IgD-negative memory B cell (primary cell): ENCODE measurements around the gene AGPAT2. TPM values are rescaled to one million over a fixed set of nuclear protein-coding genes. Genes with fewer than 3 reads are reported as not detected.

Experiments
- H3K27ac Mint-ChIP-seq, 3 donors: one replicate each; pipeline ENCODE4 v1.8.0; 2020 to 2022; ENCODE audit warnings: mild to moderate bottlenecking in 3 of 3, mixed read lengths in 3 of 3, moderate library complexity in 1 of 3
- H3K27me3 Mint-ChIP-seq: one replicate; pipeline ENCODE4 v1.8.0; 2021; ENCODE audit warnings: mixed read lengths
- H3K36me3 Mint-ChIP-seq: one replicate; pipeline ENCODE4 v1.8.0; 2020; ENCODE audit warnings: mild to moderate bottlenecking, mixed read lengths
- H3K4me1 Mint-ChIP-seq, 3 donors: one replicate each; pipeline ENCODE4 v1.8.0; 2020 to 2022; ENCODE audit warnings: mixed read lengths in 3 of 3, mild to moderate bottlenecking in 1 of 3
- H3K4me3 Mint-ChIP-seq, 4 donors: one replicate each; pipeline ENCODE4 v1.8.0; 2020 to 2022; ENCODE audit warnings: mild to moderate bottlenecking in 4 of 4, mixed read lengths in 4 of 4, moderate library complexity in 3 of 4
- H3K9me3 Mint-ChIP-seq, 3 donors: one replicate each; pipeline ENCODE4 v1.8.0; 2020 to 2021; ENCODE audit warnings: mixed read lengths in 3 of 3, mild to moderate bottlenecking in 1 of 3
- polyA plus RNA-seq: library from polyadenylated mRNA; unstranded; fragments of 300-500 nt; fragmentation: Illumina TruSeq; gene quantifications from one replicate; pipeline ENCODE4 v1.2.3, GENCODE V29; 2021

AGPAT2 gene
- polyA plus RNA-seq, 1 donor from 2014 or later: 42.0 TPM

DNA sequence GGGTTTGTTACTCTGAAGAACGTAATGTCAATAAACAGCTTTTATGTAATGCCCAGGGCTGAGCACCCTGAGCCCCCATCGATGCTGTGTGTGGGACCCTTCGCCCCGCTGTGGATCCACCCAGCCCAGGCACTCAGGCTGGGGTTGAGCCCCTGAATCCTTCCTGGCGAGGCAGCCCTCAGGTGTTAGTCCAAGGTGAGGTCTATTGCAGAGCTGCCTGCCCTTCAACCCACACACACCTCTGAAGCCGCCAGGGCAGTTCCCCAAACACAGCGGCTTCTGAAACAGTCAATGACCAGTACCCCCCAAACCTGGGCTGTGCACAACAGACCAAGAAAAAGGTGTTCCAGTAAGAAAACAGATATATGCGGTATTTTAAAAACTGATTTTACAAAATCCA, 36.7 kb upstream of the AGPAT2 start:
- Mint-ChIP-seq H3K9me3 (no peaks in the 10 kb centered on the region), H3K4me1 (peaks cover 11 to 24% (median 17%) of the 10 kb centered on the region in 3 donors), H3K27me3 (no peaks in the 10 kb centered on the region), H3K36me3 (peaks cover 3% of the 10 kb centered on the region), H3K27ac (peak overlapping the region; percentile 17 to 88 (median 83)), H3K4me3 (peak overlapping the region in 1 of 4 donors; percentile 64)

DNA sequence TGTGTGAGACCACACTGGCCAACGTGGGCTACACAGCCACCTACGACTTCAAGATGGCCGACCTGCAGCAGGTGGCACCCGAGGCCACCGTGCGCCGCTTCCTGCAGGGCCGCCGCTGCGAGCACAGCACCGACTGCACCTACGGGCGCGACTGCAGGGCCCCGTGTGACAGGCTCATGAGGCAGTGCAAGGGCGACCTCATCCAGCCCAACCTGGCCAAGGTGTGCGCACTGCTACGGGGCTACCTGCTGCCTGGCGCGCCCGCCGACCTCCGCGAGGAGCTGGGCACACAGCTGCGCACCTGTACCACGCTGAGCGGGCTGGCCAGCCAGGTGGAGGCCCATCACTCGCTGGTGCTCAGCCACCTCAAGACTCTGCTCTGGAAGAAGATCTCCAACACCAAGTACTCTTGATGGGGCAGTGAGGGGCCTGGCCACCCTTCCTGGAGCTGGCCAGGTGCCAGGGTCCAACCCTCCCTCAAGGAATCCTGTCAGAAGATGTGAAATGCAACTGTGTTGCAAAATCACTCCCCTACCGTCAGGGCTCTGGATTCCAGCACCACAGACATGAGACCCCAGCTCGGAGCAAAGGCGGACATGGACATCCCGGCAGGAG, 36.2 kb upstream of the AGPAT2 start:
- H3K4me3 Mint-ChIP-seq: peak overlapping the region in 1 of 4 donors; percentile 64
- H3K27me3 Mint-ChIP-seq: no peaks in the 10 kb centered on the region
- no peaks in the 10 kb centered on the region for H3K9me3 Mint-ChIP-seq
- peak overlapping the region in 1 of 3 donors; percentile 88 for H3K27ac Mint-ChIP-seq
- peaks cover 13 to 27% (median 17%) of the 10 kb centered on the region in 3 donors for H3K4me1 Mint-ChIP-seq
- peaks cover 3% of the 10 kb centered on the region for H3K36me3 Mint-ChIP-seq

DNA sequence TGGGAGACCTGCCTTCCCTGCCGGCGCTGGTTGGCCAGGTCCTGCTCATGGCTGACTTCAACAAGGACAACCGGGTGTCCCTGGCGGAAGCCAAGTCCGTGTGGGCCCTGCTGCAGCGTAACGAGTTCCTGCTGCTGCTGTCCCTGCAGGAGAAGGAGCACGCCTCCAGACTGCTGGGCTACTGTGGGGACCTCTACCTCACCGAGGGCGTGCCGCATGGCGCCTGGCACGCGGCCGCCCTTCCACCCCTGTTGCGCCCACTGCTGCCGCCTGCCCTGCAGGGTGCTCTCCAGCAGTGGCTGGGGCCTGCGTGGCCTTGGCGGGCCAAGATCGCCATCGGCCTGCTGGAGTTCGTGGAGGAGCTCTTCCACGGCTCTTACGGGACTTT, 35.7 kb upstream of the AGPAT2 start:
- H3K4me3 Mint-ChIP-seq: no peak overlapping the region
- no peaks in the 10 kb centered on the region for H3K9me3 Mint-ChIP-seq
- no peaks in the 10 kb centered on the region for H3K27me3 Mint-ChIP-seq
- H3K27ac Mint-ChIP-seq: peak overlapping the region in 1 of 3 donors; percentile 88
- peaks cover 3% of the 10 kb centered on the region for H3K36me3 Mint-ChIP-seq
- peaks cover 14 to 28% (median 17%) of the 10 kb centered on the region in 3 donors for H3K4me1 Mint-ChIP-seq

DNA sequence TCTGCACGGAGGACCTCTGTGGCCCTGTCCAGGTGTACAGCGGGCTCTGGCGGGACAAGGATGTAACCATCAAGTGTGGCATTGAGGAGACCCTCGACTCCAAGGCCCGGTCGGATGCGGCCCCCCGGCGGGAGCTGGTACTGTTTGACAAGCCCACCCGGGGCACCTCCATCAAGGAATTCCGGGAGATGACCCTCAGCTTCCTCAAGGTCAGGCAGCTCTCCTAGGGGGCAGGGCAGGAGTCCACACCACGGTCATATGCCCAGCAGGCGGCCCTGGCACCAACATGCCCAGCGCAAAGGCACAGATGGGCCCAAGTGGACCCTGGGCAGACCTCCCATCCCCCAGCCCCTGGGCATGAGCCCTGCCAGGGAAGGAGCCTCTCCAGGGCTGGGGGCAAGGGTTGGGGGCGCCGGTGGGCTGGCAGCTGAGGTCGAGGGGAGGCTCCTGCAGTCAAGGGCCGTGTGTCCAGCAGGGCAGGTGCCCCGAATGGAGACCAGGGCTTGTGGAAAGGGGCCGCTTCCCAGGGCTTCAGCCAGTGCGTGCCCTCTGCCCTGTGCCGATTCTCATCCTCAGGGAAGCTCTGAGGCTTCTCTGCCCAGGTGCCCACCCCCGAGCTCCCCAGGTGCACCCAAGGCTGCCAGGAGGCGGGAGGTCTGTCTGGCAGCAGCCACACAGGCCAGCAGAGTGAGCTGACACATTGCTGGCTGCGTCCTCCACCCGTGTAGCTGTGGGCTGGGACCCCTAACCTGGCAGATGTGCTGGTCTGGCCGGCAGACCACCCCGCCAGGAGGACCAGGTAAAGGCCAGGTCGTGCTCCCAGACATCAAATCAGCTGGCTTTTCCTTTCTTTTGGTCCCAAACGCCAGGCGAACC, 35.1 kb upstream of the AGPAT2 start:
- Mint-ChIP-seq H3K27ac (no peak overlapping the region), H3K27me3 (no peaks in the 10 kb centered on the region), H3K4me3 (no peak overlapping the region), H3K36me3 (peaks cover 3% of the 10 kb centered on the region), H3K9me3 (no peaks in the 10 kb centered on the region), H3K4me1 (peaks cover 12 to 28% (median 13%) of the 10 kb centered on the region in 3 donors)

DNA sequence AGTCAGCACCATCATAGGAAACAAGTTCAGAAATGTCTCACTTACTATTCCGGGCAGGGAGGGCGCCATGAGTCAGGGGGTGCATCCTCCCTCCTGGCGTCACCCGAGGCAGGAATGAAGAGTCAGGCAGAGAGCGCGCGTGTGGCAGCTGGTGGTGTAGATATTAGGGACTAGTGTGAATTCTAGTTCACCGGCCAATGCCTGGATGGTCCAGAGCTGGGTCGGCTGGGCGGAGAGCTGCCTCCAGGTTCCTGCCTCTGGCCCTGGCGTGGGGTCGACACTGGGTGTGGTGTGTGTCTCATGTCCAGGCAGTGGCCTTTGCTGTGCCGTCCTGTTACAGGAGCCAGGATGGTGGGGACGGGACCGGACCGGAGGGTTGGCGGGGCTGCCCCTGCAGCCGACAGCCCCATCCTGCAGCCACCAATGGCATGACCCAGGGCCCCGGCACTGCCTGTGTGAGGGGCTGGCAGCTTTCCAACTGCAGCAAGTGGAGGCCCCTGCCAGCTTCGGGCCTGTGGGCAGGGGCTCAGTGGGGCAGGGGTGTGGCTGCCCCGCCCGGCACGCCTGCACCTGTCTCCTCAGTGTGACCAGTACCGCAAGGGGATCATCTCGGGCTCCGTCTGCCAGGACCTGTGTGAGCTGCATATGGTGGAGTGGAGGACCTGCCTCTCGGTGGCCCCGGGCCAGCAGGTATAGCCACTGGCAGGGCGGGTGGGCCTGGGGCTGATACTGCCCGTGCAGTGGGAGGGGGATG, 34.3 kb upstream of the AGPAT2 start:
- Mint-ChIP-seq H3K27ac (peak overlapping the region; percentile 46 to 63 (median 53)), H3K4me3 (peak overlapping the region in 1 of 4 donors; percentile 54), H3K4me1 (peaks cover 7 to 23% (median 7%) of the 10 kb centered on the region in 3 donors)

DNA sequence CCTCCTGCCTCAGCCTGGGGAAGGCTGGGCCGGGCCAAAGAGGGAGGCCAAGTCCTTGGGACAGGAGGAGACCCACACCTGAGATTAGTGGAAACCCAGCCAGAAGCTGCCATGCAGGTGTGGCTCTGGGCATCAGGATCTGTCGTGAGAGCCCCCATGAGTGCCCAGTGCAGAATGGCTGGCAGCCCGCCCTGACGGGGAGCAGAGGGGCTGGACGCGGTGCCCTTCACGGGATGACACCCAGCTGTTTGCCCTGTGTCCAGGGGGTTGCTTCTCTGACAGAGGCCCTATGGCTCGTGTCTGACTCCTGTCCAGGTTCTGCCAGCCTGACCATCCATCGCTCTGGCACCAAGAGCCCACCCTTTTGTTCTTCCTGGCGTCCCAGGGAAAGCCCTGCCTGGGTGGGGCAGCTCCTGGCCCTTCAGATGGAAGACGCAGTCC, 33.7 kb upstream of the AGPAT2 start:
- peaks cover 4 to 17% (median 5%) of the 10 kb centered on the region in 3 donors for H3K4me1 Mint-ChIP-seq
- peak overlapping the region in 1 of 4 donors; percentile 54 for H3K4me3 Mint-ChIP-seq
- H3K9me3 Mint-ChIP-seq: no peaks in the 10 kb centered on the region
- H3K27me3 Mint-ChIP-seq: peaks cover 1% of the 10 kb centered on the region
- H3K27ac Mint-ChIP-seq: peak overlapping the region; percentile 46 to 63 (median 53)
- no peaks in the 10 kb centered on the region for H3K36me3 Mint-ChIP-seq

More for the DNA sequence above, 34.3 kb upstream of the AGPAT2 start:
- no peaks in the 10 kb centered on the region for H3K9me3 Mint-ChIP-seq
- peaks cover 2% of the 10 kb centered on the region for H3K36me3 Mint-ChIP-seq
- H3K27me3 Mint-ChIP-seq: no peaks in the 10 kb centered on the region

DNA sequence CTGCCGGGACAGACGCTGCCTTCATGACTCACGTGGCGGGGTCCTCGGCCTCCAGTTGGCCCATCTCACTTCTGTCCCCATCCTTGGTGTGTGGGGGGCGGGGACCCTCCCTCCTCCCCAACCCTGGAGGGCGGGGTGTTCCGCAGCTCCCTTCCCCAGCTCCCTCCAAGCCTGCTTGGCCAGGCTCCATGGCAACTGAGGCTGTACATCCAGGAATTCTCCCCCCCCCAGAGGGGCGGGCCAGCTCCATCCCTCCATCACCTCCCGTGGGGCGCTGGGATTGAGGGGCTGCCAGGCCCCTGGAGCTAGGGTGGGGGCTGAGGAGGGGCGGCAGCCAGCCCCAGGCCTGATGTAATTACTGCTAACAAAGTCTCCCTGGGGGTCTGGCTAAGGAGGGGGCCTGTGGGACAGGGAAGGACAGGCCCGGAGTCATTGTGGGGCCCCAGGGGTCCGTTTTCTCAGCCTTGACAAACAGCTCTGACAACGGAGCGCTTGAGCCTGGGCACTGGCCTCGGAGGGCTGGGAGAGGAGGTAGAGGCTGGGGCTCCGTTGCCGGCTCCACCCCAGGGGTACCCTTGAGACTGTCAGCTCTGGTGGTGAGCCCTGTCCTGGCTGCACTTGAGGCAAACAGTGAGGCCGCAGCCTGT, 33.1 kb upstream of the AGPAT2 start:
- peak overlapping the region in 1 of 4 donors; percentile 70 for H3K4me3 Mint-ChIP-seq
- no peaks in the 10 kb centered on the region for H3K36me3 Mint-ChIP-seq
- H3K9me3 Mint-ChIP-seq: no peaks in the 10 kb centered on the region
- H3K27me3 Mint-ChIP-seq: peaks cover 5% of the 10 kb centered on the region
- H3K27ac Mint-ChIP-seq: no peak overlapping the region
- peaks cover 4 to 15% (median 5%) of the 10 kb centered on the region in 3 donors for H3K4me1 Mint-ChIP-seq

DNA sequence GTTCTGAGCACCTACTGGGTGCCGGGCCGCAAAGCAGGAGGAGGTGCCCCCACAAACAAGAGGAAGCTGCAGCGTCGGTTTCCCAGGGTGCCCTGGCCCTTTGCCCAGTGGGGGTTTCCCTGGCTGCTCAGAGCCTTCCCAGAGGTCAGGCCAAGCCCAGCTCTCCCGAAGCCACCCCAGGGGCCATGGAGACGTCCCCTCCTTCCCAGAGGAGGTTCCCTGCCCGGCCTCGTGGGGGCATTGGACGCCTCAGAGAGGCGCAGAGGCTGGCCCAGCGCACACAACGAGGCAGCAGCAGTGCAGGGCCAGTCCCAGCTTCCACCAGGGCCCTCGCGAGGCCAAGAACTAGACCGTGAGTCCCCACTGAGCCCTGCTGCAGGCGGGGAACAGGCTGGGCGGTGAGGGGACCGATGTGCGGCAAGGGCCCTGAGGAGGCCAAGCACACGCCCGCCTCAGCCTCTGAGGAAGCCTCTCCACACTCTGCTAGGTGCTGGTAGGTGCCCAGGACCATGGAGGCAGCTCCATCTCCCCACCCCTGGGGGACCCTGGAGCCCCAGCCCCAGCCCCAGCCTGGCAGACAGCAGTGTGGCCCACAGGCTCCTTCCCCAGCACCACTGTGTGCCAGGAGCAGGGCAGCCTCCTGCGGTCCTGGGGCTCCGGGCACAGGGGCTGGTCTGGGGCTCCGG, 32.1 kb upstream of the AGPAT2 start:
- no peak overlapping the region for H3K27ac Mint-ChIP-seq
- H3K4me3 Mint-ChIP-seq: peak overlapping the region in 2 of 4 donors; percentile 9 to 65
- H3K9me3 Mint-ChIP-seq: no peaks in the 10 kb centered on the region
- H3K27me3 Mint-ChIP-seq: peaks cover 6% of the 10 kb centered on the region
- H3K4me1 Mint-ChIP-seq: peaks cover 2 to 14% (median 7%) of the 10 kb centered on the region in 3 donors
- no peaks in the 10 kb centered on the region for H3K36me3 Mint-ChIP-seq

DNA sequence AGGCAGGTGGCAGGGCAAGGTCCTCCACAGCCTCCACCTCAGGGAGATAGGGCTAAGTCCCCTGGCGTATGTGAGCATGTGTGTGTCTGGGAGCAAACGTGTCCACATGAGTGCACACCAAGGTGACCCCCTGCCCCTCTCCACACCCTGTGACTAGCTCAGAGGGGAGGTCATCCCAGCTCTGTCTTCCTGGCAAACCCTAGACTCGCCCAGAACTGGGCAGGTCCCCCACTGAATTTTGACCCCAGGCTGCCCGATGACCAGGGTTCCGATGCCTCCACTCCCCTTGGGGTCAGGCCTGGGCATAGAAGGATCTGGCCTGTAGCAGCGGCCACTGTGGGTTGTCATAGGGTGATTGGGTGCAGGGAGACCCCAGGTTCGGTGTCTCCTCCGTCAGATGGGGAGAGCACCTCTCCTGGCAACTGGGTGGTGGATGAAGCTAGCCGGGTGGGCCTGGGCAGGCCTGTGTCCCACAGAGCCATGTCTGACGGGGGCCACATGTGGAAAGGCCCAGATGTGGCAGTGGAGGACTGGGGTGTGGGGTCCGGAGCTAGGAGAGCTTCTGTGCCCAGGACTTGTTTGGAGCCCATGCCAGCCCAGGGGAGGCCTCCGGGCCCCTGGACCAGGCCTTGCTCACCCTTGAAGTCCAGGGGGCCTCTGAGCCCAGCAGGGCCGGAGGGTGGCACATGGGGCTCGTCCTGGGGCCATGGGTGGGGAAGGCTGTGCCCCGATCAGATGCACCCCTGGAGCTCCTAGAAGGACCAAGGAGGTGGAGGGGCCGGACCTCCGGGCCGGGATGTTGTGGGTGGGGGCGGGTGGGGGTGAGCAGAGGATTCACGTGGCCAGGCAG, 31.3 kb upstream of the AGPAT2 start:
- Mint-ChIP-seq H3K9me3 (no peaks in the 10 kb centered on the region), H3K4me3 (peak overlapping the region in 1 of 4 donors; percentile 31), H3K27ac (no peak overlapping the region)

DNA sequence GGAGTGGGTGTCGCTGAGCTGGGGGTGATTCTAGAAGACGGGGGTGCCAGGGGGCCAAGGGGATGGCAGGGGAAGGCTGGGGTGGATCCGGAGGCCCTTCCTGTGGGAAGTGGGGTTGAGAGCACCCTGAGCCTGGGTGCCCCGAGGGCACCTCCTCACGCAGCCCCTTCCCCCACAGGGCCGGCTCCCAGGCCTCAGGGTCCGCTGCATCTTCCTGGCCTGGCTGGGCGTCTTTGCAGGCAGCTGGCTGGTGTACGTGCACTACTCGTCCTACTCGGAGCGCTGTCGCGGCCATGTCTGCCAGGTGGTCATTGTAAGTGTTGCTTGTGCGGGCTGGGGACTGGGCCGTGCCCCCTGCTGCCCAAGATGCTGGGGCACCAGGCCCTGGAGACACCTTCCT, 30.1 kb upstream of the AGPAT2 start:
- H3K4me3 Mint-ChIP-seq: no peak overlapping the region
- peaks cover 0 to 10% (median 5%) of the 10 kb centered on the region in 3 donors for H3K4me1 Mint-ChIP-seq
- no peaks in the 10 kb centered on the region for H3K9me3 Mint-ChIP-seq
- no peak overlapping the region for H3K27ac Mint-ChIP-seq
- no peaks in the 10 kb centered on the region for H3K36me3 Mint-ChIP-seq
- H3K27me3 Mint-ChIP-seq: peaks cover 12% of the 10 kb centered on the region

More for the DNA sequence above, 31.3 kb upstream of the AGPAT2 start:
- Mint-ChIP-seq H3K36me3 (no peaks in the 10 kb centered on the region), H3K27me3 (peaks cover 12% of the 10 kb centered on the region), H3K4me1 (peaks cover 0 to 11% (median 5%) of the 10 kb centered on the region in 3 donors)

DNA sequence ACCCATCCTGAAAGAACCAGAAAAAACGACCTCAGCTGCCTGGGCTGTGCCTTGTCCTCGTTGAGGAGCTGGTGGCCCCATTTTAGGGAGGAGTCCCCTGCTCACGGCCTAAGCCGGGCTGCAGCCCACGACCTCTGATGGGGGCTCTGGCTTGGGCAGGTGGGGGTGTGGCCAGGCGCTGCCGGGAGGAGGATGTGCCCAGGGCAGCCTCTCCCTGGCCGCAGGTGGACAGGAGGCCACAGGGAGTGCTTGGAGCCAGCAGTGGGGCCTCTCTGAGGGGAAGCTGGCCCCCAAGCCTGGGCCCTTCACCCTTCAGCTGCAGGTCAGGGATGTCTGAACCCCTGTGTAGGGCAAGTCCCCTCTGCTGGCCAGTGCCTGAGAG, 27.6 kb upstream of the AGPAT2 start:
- Mint-ChIP-seq H3K27me3 (peaks cover 30% of the 10 kb centered on the region), H3K4me3 (no peak overlapping the region), H3K4me1 (peaks cover 0 to 8% (median 7%) of the 10 kb centered on the region in 3 donors), H3K9me3 (no peaks in the 10 kb centered on the region), H3K27ac (no peak overlapping the region), H3K36me3 (no peaks in the 10 kb centered on the region)

DNA sequence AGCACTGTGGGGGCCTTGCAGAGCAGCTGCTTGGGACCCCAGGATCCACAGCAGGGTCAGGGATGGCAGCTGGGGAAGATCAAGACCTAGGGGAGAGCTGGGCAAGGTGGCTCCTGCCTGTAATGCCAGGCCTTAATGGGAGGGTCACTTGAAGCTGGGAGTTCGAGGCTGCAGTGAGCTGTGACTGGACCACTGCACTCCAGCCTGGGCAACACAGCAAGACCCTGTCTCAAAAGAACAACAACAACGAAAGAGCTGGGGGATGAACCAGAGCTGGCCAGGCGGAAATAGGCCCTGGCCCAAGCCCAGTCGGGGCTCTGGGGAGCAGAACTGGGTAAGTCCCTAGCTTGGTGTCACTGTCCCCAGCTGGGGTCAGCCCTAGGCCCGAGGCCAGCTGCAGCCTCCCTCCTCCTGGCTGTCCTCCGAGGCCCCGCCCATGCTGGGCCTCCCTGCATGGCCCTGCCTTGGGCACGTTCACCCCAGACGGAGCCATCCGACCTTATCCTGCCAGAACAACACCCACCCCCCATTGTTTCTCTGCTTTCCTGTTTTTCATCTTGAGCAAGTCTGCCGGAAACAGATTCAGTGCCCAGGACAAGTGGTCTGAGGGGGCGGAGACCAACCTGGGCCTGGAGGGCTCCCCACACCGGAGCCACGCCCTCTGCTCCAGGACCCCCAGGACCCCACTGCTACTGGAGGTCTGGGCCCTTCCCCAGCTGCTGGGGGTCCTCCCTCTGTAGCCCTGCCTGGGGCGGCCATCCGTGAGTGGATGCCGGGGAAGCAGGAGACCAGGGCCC, 27.0 kb upstream of the AGPAT2 start:
- peaks cover 31% of the 10 kb centered on the region for H3K27me3 Mint-ChIP-seq
- H3K9me3 Mint-ChIP-seq: no peaks in the 10 kb centered on the region
- no peaks in the 10 kb centered on the region for H3K36me3 Mint-ChIP-seq
- H3K27ac Mint-ChIP-seq: no peak overlapping the region
- peak overlapping the region in 1 of 4 donors; percentile 52 for H3K4me3 Mint-ChIP-seq
- peaks cover 0 to 8% (median 6%) of the 10 kb centered on the region in 3 donors for H3K4me1 Mint-ChIP-seq

DNA sequence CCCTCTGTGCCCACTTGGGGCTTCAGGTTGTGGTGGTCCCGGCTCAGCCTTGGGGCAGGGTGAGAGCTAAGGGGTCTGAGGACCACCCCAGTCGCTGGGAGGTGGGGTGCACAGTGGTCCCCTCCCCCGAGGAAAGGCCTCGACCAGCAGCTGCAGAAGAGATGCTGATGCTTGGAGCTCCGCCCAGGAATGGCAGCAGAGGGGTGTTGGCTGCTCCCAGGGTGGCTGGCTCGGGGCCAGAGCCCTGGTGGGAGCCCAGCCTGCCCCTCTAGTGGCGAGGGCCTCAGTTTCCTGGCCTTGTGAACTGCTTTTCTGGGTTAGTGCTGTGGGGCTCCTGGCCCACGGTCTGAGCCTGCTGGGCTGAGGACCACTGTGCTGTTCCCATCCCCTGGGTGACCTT, 26.3 kb upstream of the AGPAT2 start:
- Mint-ChIP-seq H3K27ac (no peak overlapping the region), H3K4me1 (peaks cover 0 to 7% (median 2%) of the 10 kb centered on the region in 3 donors), H3K9me3 (no peaks in the 10 kb centered on the region), H3K27me3 (peaks cover 31% of the 10 kb centered on the region), H3K4me3 (peak overlapping the region in 1 of 4 donors; percentile 33), H3K36me3 (no peaks in the 10 kb centered on the region)
